ENCODE measurements around the gene RUNX3. TPM values are rescaled to one million over a fixed set of nuclear protein-coding genes. Genes with fewer than 3 reads are reported as not detected.

RUNX3 gene
- total RNA-seq: not detected in 2 replicates

DNA sequence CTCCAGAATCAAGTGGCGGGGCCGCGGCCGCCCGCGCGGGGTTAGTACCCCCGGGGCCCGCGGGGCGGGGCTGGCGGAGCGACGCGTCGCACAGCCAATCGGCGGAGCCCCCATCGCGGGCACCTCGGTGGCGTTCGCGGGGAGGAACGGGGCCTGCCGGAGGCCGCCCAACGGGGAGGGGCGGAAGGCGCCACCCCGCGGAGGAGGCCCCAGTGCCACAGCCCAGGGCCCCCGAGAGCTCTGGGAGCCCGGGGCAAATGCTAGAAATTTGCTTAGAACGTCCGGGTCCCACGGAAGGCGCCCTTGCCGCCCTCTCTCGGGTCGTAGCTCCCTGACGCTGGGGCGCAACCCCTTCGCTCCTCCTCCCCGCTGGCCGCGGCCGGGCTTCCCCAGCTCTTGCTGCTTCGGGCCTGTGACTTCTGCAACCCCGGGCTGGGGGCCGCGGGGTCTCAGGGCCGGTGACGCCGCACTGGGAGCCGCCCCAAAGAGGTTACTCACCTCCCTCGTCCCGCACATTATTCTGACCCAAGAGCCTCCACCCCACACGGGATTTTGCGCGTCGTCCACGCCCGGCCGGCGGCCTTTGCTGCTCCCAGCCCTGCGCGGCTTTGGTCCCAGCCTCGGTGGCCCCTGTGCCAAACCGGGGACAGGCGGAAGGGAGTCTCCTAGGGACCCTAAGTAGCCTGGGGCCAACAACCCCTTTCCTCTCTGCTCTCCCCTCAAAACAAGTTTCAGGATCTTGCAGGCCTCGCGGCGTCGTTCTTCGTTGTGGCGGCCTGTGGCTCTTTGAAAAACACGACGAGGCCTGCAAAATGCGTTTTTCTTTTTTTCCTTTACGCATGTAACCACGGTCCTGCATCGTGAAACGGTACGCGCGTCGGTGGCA lies at the start of gene RUNX3:
Gene RUNX3, minus strand, starts transcription at position 17 of the 886 bp plus-strand sequence. CDS start 408 bp downstream, outside the sequence.

Other genes starting within 250 kb of the RUNX3 start
- 235 and 258 TPM in 2 replicates for gene CLIC4, start 184.8 kb downstream of the RUNX3 start, total RNA-seq